Activated T-cell treated with anti-CD3 and anti-CD28 coated beads, Interleukin-2, amount 50 U/mL, for 24 hours (primary cell): ENCODE results near the gene NTRK1.
A peak's percentile ranks its signal among the peaks of the same experiment; 100 is the strongest.

ENCODE experiments used
- DNase-seq: peaks from one replicate; pipeline ENCODE4 v3.0.0-alpha.2; 2020
- H3K27ac Mint-ChIP-seq: 2 replicates; pipeline ENCODE4 v1.8.0; 2020; ENCODE audit warnings: mild to moderate bottlenecking, mixed read lengths
- H3K27me3 Mint-ChIP-seq: 2 replicates; pipeline ENCODE4 v1.8.0; 2020; ENCODE audit warnings: mixed read lengths
- H3K36me3 Mint-ChIP-seq: 2 replicates; pipeline ENCODE4 v1.8.0; 2020; ENCODE audit warnings: low read depth, mixed read lengths
- H3K4me1 Mint-ChIP-seq: 2 replicates; pipeline ENCODE4 v1.8.0; 2020; ENCODE audit warnings: low read depth, mixed read lengths
- H3K4me3 Mint-ChIP-seq: 2 replicates; pipeline ENCODE4 v1.8.0; 2020; ENCODE audit warnings: mild to moderate bottlenecking, moderate library complexity, mixed read lengths
- H3K9me3 Mint-ChIP-seq: 2 replicates; pipeline ENCODE4 v1.8.0; 2020; ENCODE audit warnings: mixed read lengths

The NTRK1 gene

DNA sequence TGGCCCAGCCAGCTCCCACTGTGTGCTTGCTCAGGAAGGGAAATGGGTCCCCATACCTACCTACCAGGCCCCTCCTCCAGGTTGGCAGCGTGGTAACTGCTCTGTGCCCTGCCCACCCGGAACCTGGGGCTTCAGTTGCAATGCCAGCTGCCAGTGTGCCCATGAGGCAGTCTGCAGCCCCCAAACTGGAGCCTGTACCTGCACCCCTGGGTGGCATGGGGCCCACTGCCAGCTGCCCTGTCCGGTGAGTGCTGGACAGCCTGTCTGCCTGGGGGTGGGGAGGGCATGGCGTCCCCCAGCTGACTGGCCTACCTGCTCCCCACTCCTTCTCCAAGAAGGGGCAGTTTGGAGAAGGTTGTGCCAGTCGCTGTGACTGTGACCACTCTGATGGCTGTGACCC, 49.0 kb downstream of the NTRK1 start:
- Mint-ChIP-seq H3K9me3 (no peaks in the 10 kb centered on the region), H3K27ac (no peak overlapping the region), H3K36me3 (no peaks in the 10 kb centered on the region), H3K4me3 (no peak overlapping the region), H3K27me3 (peaks cover 31% of the 10 kb centered on the region), H3K4me1 (no peaks in the 10 kb centered on the region)
- DNase-seq = no peak

DNA sequence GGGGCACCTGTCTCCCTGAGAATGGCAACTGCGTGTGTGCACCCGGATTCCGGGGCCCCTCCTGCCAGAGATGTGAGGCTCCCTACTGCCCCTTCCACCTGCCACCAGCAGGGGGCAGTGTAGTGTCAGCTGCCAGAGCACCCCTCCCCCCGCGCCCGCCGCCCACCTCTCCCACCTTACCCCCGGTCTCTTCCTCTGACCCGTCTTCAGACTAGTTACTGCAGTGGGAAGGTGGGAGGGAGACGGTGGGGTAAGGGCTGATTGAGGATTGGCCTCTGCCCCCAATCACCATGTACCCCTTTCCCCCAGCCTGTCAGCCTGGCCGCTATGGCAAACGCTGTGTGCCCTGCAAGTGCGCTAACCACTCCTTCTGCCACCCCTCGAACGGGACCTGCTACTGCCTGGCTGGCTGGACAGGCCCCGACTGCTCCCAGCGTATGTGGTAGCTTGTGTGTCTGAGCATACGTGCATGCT, 49.7 kb downstream of the NTRK1 start:
- Mint-ChIP-seq H3K9me3 (no peaks in the 10 kb centered on the region), H3K36me3 (no peaks in the 10 kb centered on the region), H3K4me1 (no peaks in the 10 kb centered on the region), H3K27ac (no peak overlapping the region), H3K27me3 (peaks cover 37% of the 10 kb centered on the region), H3K4me3 (no peak overlapping the region)
- DNase-seq = peak; percentile 73

DNA sequence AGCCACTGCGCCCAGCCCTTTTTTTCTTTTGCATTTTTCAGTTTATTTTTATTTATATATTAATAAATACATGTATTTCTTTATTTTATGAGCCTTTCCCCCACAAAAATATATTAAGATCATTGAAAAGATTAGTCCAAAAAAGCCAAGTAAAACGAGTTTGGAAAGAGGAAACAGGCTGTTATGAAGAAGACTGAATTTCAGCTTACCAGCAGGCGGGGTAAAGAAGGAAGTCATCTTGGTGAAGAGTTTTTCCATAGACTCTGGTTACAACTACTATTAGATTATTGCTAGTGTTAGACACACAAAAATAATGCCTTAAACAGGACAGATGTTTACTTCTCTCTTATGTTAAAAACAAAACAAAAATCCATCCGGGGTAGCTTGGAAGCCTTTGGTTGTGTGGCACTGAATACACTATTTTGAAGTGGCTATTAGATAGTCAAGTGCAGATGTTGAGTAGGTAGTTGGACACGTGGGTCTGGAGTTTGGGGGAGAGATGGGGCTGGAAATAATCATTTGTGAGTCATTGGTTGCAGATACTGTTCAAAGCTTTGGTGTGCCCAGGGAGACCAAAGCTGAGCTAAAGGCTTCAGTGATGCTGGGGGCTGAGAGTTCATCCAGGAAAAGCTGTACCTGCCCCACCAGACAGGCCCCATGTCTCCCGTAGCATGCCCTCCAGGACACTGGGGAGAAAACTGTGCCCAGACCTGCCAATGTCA, 51.1 kb downstream of the NTRK1 start:
- DNase-seq = no peak
- peaks cover 45% of the 10 kb centered on the region for H3K27me3 Mint-ChIP-seq
- no peak overlapping the region for H3K4me3 Mint-ChIP-seq

DNA sequence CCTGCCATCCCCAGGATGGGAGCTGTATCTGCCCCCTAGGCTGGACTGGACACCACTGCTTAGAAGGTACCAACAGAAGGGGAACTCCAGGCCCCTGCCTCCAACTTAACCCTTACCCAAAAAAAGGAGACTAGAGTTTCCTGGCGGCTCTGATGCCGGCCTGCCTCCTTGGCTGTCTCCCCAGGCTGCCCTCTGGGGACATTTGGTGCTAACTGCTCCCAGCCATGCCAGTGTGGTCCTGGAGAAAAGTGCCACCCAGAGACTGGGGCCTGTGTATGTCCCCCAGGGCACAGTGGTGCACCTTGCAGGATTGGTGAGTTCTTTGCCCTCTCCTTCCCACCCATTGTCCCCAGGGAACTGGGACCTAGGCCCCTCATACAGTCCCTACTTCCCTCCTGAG, 51.6 kb downstream of the NTRK1 start:
- Mint-ChIP-seq H3K27me3 (peaks cover 48% of the 10 kb centered on the region), H3K27ac (no peak overlapping the region), H3K36me3 (no peaks in the 10 kb centered on the region), H3K4me1 (no peaks in the 10 kb centered on the region), H3K4me3 (no peak overlapping the region), H3K9me3 (no peaks in the 10 kb centered on the region)
- no peak for DNase-seq

More for the DNA sequence above, 51.1 kb downstream of the NTRK1 start:
- Mint-ChIP-seq H3K27ac (no peak overlapping the region), H3K4me1 (no peaks in the 10 kb centered on the region), H3K9me3 (no peaks in the 10 kb centered on the region), H3K36me3 (no peaks in the 10 kb centered on the region)

DNA sequence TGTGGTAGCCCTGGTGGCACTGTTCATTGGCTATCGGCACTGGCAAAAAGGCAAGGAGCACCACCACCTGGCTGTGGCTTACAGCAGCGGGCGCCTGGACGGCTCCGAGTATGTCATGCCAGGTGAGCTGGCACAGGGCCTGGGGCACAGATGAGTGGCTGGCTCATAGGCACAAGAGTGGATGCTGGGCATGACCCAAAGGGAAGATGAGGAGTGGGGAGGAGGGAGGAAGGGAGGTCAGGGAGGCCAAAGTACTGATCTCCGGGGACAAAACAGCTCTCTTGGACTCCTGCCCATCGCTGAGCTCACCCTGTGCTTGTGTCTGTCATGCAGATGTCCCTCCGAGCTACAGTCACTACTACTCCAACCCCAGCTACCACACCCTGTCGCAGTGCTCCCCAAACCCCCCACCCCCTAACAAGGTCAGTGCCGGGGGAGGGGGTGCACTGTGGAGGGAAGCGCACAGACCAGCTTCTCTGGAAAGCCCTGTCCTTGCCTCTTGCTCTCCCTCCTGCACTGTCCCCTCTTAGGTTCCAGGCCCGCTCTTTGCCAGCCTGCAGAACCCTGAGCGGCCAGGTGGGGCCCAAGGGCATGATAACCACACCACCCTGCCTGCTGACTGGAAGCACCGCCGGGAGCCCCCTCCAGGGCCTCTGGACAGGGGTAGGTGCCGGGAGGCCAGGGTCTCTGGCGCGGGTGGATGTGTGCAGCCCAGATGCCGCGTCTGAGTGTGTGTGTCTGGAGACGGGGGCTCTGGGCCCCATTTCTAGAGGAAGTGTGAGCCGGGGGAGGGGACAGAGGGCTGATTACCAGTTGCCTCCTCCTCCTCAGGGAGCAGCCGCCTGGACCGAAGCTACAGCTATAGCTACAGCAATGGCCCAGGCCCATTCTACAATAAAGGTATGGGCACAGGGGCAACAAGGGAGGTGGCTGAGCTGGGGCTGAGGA, 52.5 kb downstream of the NTRK1 start:
- H3K36me3 Mint-ChIP-seq = no peaks in the 10 kb centered on the region
- H3K9me3 Mint-ChIP-seq = no peaks in the 10 kb centered on the region
- H3K4me1 Mint-ChIP-seq = no peaks in the 10 kb centered on the region
- no peak for DNase-seq
- peaks cover 51% of the 10 kb centered on the region for H3K27me3 Mint-ChIP-seq
- no peak overlapping the region for H3K4me3 Mint-ChIP-seq
- no peak overlapping the region for H3K27ac Mint-ChIP-seq

DNA sequence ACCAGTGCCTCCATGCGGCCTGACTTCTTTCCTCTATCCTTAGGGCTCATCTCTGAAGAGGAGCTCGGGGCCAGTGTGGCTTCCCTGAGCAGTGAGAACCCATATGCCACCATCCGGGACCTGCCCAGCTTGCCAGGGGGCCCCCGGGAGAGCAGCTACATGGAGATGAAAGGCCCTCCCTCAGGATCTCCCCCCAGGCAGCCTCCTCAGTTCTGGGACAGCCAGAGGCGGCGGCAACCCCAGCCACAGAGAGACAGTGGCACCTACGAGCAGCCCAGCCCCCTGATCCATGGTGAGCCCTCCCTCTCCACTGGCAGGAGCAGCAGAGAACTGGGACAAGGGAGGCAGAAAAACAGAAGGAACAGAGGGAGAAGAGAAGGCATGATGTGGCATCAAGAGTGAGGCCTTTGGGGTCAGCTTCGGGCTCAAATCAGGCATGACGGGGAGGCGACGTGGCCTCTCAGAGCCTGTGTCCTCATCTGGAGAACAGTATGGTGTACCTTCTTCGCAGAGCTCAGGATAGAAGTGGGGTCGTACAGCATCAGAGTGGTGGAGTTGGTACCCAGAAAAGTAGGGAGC, 53.2 kb downstream of the NTRK1 start:
- DNase-seq = no peak
- Mint-ChIP-seq H3K27ac (no peak overlapping the region), H3K4me3 (no peak overlapping the region), H3K4me1 (no peaks in the 10 kb centered on the region), H3K36me3 (no peaks in the 10 kb centered on the region), H3K9me3 (no peaks in the 10 kb centered on the region), H3K27me3 (peaks cover 58% of the 10 kb centered on the region)

DNA sequence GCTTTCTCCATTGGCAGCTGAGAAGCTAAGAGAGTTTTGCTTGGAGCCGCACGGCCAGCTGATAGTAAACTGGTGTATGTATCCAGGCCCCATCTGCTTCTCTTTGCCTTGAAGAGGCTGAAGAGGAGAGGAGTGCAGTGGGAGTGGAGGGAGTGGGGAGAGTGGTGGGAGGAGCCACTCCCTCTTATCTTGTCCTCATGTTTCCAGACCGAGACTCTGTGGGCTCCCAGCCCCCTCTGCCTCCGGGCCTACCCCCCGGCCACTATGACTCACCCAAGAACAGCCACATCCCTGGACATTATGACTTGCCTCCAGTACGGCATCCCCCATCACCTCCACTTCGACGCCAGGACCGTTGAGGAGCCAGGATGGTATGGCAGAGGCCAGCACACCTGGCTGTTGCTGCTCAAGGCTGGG, 53.8 kb downstream of the NTRK1 start:
- no peak overlapping the region for H3K4me3 Mint-ChIP-seq
- no peak overlapping the region for H3K27ac Mint-ChIP-seq
- H3K4me1 Mint-ChIP-seq = no peaks in the 10 kb centered on the region
- H3K36me3 Mint-ChIP-seq = no peaks in the 10 kb centered on the region
- H3K27me3 Mint-ChIP-seq = peaks cover 63% of the 10 kb centered on the region
- no peak for DNase-seq
- H3K9me3 Mint-ChIP-seq = no peaks in the 10 kb centered on the region

DNA sequence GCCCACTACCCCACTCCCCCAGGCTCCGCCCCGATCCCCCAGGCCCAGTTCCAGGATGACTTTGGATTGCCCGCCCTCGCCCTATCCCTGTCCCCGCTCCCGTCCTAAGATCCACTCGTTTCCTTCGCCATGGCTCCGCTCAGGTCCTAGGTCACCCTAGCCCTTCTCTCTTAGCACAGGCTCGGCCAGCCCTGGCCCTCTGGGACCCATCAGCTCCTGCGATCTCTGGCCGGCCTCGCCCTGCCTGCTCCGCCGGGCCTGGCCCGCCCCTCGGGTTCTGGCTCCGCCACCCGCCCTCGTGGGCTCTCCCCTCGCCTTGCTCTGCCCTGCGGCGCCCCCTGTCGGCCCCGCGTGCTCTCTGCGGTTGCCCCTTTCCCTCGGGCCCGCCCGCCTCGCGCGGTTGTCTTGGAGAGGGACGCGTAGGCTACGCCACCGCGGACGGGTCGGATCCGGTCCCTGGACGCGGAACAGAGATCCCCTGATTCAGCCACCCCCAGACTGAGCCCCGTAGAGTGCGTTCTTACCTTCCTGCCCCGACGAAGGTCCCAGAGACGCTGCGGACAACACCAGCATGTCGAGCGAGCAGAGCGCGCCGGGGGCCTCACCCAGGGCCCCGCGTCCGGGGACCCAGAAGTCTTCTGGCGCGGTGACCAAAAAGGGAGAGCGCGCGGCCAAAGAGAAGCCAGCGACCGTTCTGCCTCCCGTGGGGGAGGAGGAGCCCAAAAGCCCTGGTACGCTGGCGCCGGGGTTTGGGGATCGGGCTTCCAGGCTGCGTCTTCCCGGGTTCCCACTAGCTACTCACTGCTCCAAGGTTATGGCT, 59.8 kb downstream of the NTRK1 start, which contains the start of gene LRRC71:
LRRC71 (plus strand) TSS at position 400 of the 820 bp plus-strand sequence; CDS start at position 572, 172 bp downstream.
- Mint-ChIP-seq H3K27ac (no peak within 1 kb of the TSS), H3K4me1 (peaks cover 11% of the 10 kb centered on the region), H3K4me3 (no peak within 1 kb of the TSS), H3K27me3 (peaks cover 90% of the 10 kb centered on the region), H3K36me3 (no peaks in the 10 kb centered on the region), H3K9me3 (no peaks in the 10 kb centered on the region)
- DNase-seq = peak; percentile 81

DNA sequence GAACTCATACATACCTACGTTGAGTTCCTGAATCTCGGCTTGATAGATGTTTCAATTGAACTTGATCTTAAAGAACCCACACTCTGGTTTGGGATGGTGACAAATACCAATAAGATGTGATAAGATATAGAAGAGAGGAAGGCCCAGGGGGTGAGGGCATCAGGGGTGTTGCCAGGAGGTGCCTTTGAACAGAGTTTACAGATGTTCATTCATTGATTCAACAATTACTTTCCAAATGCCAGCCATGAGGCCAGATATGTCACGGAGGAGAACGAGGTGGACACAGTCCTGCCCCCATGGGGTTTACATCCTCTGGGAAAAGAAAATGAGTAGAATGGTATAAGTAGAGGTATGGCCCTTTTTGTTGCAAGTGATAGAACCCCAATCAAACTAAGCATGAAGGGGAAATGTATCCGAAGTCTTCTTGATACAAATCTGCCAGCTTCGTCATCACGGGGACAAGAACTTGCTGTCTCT, 60.4 kb downstream of the NTRK1 start:
- DNase-seq = no peak
- Mint-ChIP-seq H3K4me1 (peaks cover 15% of the 10 kb centered on the region), H3K27ac (no peak overlapping the region), H3K27me3 (peaks cover 90% of the 10 kb centered on the region), H3K9me3 (no peaks in the 10 kb centered on the region), H3K4me3 (no peak overlapping the region), H3K36me3 (no peaks in the 10 kb centered on the region)

DNA sequence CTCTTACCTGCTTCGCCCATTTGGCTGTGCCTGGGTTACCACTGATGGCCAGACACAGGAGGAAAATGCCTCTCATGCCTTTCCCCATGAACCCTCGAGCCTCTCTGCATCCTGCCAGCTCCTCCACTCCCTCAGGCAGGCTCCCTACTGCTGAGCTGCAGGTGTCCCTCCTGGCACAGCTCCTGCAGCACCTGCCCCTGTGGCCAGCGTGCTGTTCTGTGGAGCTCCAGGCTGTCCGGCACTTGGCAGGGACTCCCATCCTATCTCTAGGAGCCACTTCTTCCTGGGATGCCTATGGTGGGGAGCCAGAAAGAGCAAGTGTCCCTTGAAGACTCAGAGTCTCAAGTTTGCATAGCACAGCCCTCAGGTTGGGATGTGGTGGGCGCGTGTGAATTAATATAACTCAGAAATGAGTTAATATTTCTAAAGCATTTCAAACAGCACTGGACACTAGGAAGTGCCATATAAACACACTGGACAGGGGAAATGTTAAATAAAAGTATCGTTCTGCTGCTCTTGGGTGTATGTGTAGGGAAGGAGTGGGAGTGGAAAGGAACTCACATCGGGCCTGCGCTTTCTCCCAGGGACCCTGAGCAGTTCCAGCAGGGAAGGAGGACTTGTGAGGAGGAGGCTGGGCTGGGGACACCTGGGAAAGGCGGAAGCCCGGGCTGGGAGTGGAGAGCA, 62.5 kb downstream of the NTRK1 start:
- Mint-ChIP-seq H3K36me3 (no peaks in the 10 kb centered on the region), H3K27me3 (peaks cover 95% of the 10 kb centered on the region), H3K4me1 (peaks cover 27% of the 10 kb centered on the region), H3K27ac (no peak overlapping the region), H3K9me3 (no peaks in the 10 kb centered on the region), H3K4me3 (no peak overlapping the region)
- no peak for DNase-seq

DNA sequence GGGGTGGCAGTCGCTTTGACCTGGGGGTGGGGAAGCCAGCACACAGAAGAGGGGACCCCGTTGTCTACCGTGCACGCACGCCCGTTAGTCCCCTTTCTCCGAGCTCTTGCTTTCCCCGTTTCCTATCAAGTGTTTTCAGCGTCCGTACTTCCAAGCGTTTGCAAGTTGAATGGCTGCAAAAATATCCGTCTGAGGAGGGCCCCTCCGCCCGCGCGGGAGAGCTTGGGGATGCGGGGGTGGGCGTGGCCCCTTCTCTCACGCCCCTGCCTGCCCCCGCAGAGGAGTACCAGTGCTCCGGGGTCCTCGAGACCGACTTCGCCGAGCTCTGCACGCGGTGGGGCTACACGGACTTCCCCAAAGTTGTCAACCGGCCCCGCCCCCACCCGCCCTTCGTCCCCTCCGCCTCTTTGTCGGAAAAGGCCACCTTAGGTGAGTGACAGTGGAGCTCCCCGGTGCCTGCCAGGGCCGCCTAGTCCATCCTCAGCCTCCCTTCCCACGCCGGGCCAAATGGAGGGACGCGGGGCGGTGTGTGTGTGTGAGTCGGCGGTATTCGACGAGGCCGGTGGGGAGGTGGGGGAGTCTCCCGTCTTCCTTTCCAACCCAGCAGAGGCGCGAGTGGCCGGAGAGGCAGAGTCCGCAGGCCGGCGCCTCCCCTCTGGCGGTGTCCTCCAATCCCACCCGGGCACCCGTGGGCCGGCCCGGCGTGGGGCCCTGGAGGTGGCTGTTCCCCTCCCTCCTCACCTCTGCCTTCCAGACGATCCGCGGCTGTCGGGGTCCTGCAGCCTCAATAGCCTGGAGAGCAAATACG, 63.2 kb downstream of the NTRK1 start:
- H3K27me3 Mint-ChIP-seq = peaks cover 96% of the 10 kb centered on the region
- H3K36me3 Mint-ChIP-seq = no peaks in the 10 kb centered on the region
- H3K9me3 Mint-ChIP-seq = no peaks in the 10 kb centered on the region
- DNase-seq = no peak
- no peak overlapping the region for H3K4me3 Mint-ChIP-seq
- H3K4me1 Mint-ChIP-seq = peaks cover 28% of the 10 kb centered on the region
- H3K27ac Mint-ChIP-seq = no peak overlapping the region

DNA sequence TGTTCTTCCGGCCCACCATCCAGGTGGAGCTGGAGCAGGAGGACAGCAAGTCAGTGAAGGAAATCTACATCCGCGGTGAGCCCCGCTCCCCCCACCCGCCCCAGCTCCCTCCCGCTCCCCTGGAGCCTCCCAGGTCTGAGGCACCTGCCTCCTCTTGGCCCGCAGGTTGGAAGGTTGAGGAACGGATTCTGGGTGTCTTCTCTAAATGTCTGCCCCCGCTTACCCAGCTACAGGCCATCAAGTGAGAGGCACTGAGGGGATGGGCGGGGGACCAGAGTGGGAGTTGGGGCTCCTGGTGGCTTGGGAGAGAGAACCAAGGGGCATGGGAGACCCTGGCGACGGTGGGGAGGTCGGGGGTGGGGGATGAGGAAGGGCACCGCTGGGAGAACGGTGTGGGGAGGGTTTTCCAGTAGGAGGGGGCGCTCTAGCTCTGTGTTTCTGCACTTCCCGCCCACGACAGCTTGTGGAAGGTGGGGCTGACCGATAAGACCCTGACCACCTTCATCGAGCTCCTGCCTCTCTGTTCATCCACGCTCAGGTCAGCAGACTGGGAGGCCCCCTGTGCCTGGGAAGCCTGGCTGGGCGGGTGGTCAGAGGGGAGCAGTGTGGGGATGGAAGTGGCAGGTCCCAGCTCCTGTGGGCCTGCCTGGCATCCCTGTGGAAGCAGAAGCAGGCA, 64.0 kb downstream of the NTRK1 start:
- Mint-ChIP-seq H3K27me3 (peaks cover 97% of the 10 kb centered on the region), H3K36me3 (no peaks in the 10 kb centered on the region), H3K27ac (no peak overlapping the region), H3K9me3 (no peaks in the 10 kb centered on the region), H3K4me3 (no peak overlapping the region), H3K4me1 (peaks cover 28% of the 10 kb centered on the region)
- DNase-seq = no peak
